ENCODE results near the gene MAS1. TPM values are rescaled to one million over a fixed set of nuclear protein-coding genes. Genes with fewer than 3 reads are reported as not detected.

The MAS1 gene
- total and polyA plus RNA-seq, 10 of the 15 experiments (the other 5 are each of a cell fraction or from before 2014, with no cell fraction given) = under 0.01 to 0.08 TPM; not detected in 8

- TF ChIP-seq USF2 (IDR thresholded peaks at IDR 0.05; ENCODE audit: borderline replicate concordance, low read depth, low read length) (no peak; the same call in 1 of the 2 replicates), HDAC2 (IDR thresholded peaks at IDR 0.05) (no peak), JUND (IDR thresholded peaks at IDR 0.05; ENCODE audit: low read depth, low read length) (no peak), HDAC6 (IDR thresholded peaks at IDR 0.05; ENCODE audit: unreplicated experiment) (no peak), E2F4 (IDR thresholded peaks at IDR 0.05; ENCODE audit: low read depth, low read length) (no peak), ZNF687 (IDR thresholded peaks at IDR 0.05) (0 out of 2 replicates have a peak, but pooled peaks have one; percentile 32), IKZF1 (conservative IDR thresholded peaks at IDR 0.05) (peak; percentile 93), BACH1 (IDR thresholded peaks at IDR 0.05; ENCODE audit: borderline replicate concordance) (no peak; the same call in 1 of the 2 replicates), MEF2B (IDR thresholded peaks at IDR 0.05; ENCODE audit: partially characterized antibody, poor library complexity, severe bottlenecking) (peak; percentile 77), CEBPB (IDR thresholded peaks at IDR 0.05; ENCODE audit: borderline replicate concordance in 1 of 2, low read depth in 2 of 2, low read length in 2 of 2) (no peak), CBX3 (IDR thresholded peaks at IDR 0.05; ENCODE audit: borderline replicate concordance, low read depth) (no peak), NBN (IDR thresholded peaks at IDR 0.05) (peak; percentile 65; the same call in 1 of the 2 replicates), LARP7 (IDR thresholded peaks at IDR 0.05) (no peak), POLR2AphosphoS5 (IDR thresholded peaks at IDR 0.05; ENCODE audit: low read length) (peak; percentile 56; the same call in 1 of the 2 replicates), SMARCA5 (IDR thresholded peaks at IDR 0.05) (no peak), PKNOX1 (IDR thresholded peaks at IDR 0.05) (no peak), SIX5 (IDR thresholded peaks at IDR 0.05; ENCODE audit: low read depth, low read length, severe bottlenecking) (no peak)
- TF ChIP-seq, protein P1, sequence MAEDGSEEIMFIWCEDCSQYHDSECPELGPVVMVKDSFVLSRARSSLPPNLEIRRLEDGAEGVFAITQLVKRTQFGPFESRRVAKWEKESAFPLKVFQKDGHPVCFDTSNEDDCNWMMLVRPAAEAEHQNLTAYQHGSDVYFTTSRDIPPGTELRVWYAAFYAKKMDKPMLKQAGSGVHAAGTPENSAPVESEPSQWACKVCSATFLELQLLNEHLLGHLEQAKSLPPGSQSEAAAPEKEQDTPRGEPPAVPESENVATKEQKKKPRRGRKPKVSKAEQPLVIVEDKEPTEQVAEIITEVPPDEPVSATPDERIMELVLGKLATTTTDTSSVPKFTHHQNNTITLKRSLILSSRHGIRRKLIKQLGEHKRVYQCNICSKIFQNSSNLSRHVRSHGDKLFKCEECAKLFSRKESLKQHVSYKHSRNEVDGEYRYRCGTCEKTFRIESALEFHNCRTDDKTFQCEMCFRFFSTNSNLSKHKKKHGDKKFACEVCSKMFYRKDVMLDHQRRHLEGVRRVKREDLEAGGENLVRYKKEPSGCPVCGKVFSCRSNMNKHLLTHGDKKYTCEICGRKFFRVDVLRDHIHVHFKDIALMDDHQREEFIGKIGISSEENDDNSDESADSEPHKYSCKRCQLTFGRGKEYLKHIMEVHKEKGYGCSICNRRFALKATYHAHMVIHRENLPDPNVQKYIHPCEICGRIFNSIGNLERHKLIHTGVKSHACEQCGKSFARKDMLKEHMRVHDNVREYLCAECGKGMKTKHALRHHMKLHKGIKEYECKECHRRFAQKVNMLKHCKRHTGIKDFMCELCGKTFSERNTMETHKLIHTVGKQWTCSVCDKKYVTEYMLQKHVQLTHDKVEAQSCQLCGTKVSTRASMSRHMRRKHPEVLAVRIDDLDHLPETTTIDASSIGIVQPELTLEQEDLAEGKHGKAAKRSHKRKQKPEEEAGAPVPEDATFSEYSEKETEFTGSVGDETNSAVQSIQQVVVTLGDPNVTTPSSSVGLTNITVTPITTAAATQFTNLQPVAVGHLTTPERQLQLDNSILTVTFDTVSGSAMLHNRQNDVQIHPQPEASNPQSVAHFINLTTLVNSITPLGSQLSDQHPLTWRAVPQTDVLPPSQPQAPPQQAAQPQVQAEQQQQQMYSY (CRISPR knock-in tag; IDR thresholded peaks at IDR 0.05) = no peak
Observed at GRCh38 chr6:159929819-159930218, 39.0 kb downstream of the MAS1 start (continued).

All from GM12878 (cell line).